Measurements from ENCODE around the gene CFAP46.

CFAP46 gene

GRCh38 chr10:132920101-132920925 lies 22.1 kb downstream of the CFAP46 start:
- in situ Hi-C loops (cut with MboI; ENCODE audit: low pct_unique_long_range_greater_than_20kb, low sequenced_read_pairs): no loop called here
- no peak for DNase-seq

GRCh38 chr10:132919374-132920100 lies 22.8 kb downstream of the CFAP46 start:
- no peak for DNase-seq
- in situ Hi-C loops (cut with MboI; ENCODE audit: low pct_unique_long_range_greater_than_20kb, low sequenced_read_pairs): no loop called here

GRCh38 chr10:132918617-132919373 lies 23.6 kb downstream of the CFAP46 start:
- in situ Hi-C loops (cut with MboI; ENCODE audit: low pct_unique_long_range_greater_than_20kb, low sequenced_read_pairs): no loop called here
- no peak for DNase-seq

- in situ Hi-C loops (cut with MboI; ENCODE audit: low pct_unique_long_range_greater_than_20kb, low sequenced_read_pairs): no loop called here
- no peak for DNase-seq
These were observed 24.1 kb downstream of the CFAP46 start for GRCh38 chr10:132918264-132918616.

- in situ Hi-C loops (cut with MboI; ENCODE audit: low pct_unique_long_range_greater_than_20kb, low sequenced_read_pairs): no loop called here
- DNase-seq: no peak
These were observed 25.3 kb downstream of the CFAP46 start for GRCh38 chr10:132916956-132917666.

- DNase-seq: no peak
- in situ Hi-C loops (cut with MboI; ENCODE audit: low pct_unique_long_range_greater_than_20kb, low sequenced_read_pairs): no loop called here
These were observed 25.9 kb downstream of the CFAP46 start for GRCh38 chr10:132916421-132916841.

GRCh38 chr10:132915411-132915810 lies 27.0 kb downstream of the CFAP46 start:
- in situ Hi-C loops (cut with MboI; ENCODE audit: low pct_unique_long_range_greater_than_20kb, low sequenced_read_pairs): no loop called here
- no peak for DNase-seq

GRCh38 chr10:132914732-132915131 lies 27.6 kb downstream of the CFAP46 start:
- no peak for DNase-seq
- in situ Hi-C loops (cut with MboI; ENCODE audit: low pct_unique_long_range_greater_than_20kb, low sequenced_read_pairs): no loop called here

GRCh38 chr10:132913559-132914115 lies 28.7 kb downstream of the CFAP46 start:
- DNase-seq: no peak
- in situ Hi-C loops (cut with MboI; ENCODE audit: low pct_unique_long_range_greater_than_20kb, low sequenced_read_pairs): no loop called here

- in situ Hi-C loops (cut with MboI; ENCODE audit: low pct_unique_long_range_greater_than_20kb, low sequenced_read_pairs): no loop called here
- no peak for DNase-seq
These were observed 29.4 kb downstream of the CFAP46 start for GRCh38 chr10:132912713-132913558.

- in situ Hi-C loops (cut with MboI; ENCODE audit: low pct_unique_long_range_greater_than_20kb, low sequenced_read_pairs): no loop called here
- no peak for DNase-seq
These were observed 30.1 kb downstream of the CFAP46 start for GRCh38 chr10:132912225-132912712.

GRCh38 chr10:132911786-132912097 lies 30.6 kb downstream of the CFAP46 start:
- in situ Hi-C loops (cut with MboI; ENCODE audit: low pct_unique_long_range_greater_than_20kb, low sequenced_read_pairs): no loop called here
- DNase-seq: no peak

- in situ Hi-C loops (cut with MboI; ENCODE audit: low pct_unique_long_range_greater_than_20kb, low sequenced_read_pairs): no loop called here
These were observed 31.2 kb downstream of the CFAP46 start for GRCh38 chr10:132910901-132911785.

GRCh38 chr10:132910186-132910880 lies 32.0 kb downstream of the CFAP46 start:
- in situ Hi-C loops (cut with MboI; ENCODE audit: low pct_unique_long_range_greater_than_20kb, low sequenced_read_pairs): no loop called here
- no peak for DNase-seq

More at GRCh38 chr10:132910901-132911785, 31.2 kb downstream of the CFAP46 start:
- no peak for DNase-seq

- in situ Hi-C loops (cut with MboI; ENCODE audit: low pct_unique_long_range_greater_than_20kb, low sequenced_read_pairs): no loop called here
- no peak for DNase-seq
These were observed 32.8 kb downstream of the CFAP46 start for GRCh38 chr10:132909491-132910071.

- DNase-seq: no peak
- in situ Hi-C loops (cut with MboI; ENCODE audit: low pct_unique_long_range_greater_than_20kb, low sequenced_read_pairs): no loop called here
These were observed 33.6 kb downstream of the CFAP46 start for GRCh38 chr10:132908621-132909295.

All from KBM-7 (cell line).